CD4-positive, alpha-beta T cell treated with Interleukin-1 beta for 1 hour (primary cell): Measurements from ENCODE around the gene C3orf18.

Source experiments
- DNase-seq, 2 donors: peaks; one replicate each; pipeline ENCODE4 v3.0.0-alpha.2; 2020 to 2022

The C3orf18 gene

DNA sequence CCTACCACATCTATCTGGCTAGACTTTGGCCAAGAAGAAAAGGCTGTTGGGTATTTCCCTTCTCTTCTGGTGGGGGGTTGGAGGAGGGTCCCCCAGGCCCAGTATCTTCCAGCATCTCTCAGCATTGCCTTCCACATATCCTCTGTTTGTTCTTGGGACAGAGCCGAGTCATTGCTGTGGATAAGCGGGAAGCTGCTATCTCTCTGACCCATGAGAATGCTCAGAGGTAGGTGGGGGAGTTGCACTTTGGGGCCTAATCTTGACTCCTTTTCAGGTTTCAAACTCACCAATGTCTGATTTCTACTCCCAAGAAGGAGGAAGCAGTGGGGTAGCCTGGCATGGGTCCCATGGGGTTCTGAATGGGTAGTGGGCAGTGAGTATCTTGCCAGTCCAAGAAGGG lies 9.8 kb upstream of the C3orf18 start:
- no peak for DNase-seq

DNA sequence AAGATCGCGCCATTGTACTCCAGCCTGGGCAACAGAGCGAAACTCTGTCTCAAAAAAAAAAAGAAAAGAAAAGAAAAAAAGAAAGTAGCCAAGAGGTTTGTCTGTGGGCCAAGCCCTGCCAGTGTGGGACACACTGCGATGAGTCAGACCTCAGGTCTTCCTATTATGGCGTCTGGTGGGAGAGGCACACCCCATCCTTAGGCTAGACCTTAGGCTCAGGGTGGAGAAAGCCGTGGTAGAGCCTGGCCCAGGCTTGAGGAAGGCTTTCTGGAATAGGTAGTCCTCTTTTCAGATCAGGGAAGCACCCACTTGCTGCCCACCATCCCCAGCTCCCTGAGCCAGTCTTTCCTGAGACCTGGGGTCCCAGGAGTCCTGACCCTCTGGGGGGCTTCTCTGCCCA lies 7.8 kb upstream of the C3orf18 start:
- DNase-seq = no peak

DNA sequence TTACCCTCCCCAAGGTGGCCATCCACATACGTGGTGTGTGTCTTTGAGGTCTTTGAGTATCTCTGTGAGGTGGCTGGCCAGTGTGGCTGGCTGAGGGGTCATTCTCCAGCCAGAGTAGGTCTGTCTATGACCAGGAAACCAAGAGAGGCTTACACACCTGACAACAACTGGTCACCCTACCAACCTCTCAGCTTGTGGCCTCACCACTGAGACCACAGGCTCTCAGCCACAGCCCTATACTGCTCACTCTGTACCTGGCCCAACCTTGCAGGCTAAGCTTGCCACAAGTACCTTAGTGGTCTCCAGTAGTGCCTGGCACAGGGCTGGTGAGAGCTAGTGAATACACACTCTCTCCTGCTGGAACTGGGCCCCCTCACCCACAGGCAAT lies 6.9 kb upstream of the C3orf18 start:
- DNase-seq = peak in 1 of 2 donors; percentile 27

DNA sequence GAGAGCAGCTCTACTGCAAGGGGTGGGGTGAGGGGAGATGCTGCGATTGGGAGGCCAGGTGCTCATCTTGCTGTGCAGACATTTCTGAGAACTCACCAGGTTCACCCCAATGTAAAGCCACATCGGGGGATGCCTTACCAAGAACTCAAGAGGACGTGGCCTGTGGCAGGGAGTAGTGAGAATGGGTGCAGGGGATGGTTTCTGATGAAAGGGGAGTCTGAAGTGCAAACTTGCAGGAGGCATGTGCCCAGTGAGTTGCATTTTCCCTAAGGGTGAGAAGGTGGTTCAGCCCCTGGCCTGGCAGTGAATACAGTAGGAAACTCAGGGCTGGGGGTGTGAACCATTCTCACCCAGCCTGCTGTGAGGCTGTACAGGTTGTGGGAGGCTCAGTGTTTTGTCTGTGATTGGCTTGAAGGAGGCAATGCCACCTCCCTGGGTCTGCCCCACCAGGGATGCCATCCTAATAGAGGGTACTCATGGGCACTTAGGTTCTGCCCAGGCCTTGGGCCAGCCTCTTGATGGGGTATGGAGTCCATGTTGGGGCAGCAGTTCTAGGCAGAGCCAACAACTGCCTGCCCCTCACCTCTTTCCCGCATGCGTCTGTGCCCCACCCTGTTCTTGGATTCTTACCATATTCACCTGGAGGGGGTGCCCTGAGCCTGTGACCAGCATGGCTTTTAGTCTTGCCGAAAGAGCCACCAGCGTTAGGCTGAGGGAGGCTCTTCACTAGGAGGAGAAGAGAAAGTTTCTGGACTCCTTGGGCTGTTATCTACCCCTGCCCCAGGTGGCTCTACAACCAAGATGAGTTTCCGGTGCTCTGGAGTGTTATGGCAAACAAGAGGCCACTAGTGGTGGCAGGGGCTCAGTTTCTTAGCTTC lies 6.3 kb upstream of the C3orf18 start:
- peak; percentile 47 to 64 for DNase-seq

DNA sequence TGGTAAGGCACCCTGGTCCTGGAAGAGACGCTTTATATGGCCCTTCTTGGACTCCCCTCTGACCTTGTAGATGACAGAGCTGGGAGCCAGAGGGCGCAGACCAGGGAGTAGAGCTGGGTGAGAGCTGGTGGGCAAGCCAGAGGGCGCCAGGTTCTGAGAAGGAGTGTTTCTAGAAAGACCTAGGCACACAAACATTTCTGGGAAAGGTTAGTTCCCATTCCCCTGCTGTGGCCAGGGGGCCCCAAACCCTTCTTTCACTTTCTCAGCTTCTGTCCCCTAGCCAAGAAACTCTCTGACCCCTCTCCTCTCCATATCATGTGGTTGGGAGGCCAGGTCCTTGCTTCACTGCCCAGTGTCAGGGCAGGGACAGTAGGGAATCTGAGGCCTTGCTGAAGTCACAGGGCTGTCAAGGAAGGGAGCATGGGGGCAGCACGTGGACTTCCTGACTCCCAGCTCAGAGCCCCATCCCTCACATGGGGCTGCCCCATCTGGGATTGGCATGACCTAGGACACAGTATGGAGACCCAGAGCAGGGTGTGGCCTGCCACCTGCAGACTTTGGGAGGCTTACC lies 5.3 kb upstream of the C3orf18 start:
- DNase-seq = no peak

DNA sequence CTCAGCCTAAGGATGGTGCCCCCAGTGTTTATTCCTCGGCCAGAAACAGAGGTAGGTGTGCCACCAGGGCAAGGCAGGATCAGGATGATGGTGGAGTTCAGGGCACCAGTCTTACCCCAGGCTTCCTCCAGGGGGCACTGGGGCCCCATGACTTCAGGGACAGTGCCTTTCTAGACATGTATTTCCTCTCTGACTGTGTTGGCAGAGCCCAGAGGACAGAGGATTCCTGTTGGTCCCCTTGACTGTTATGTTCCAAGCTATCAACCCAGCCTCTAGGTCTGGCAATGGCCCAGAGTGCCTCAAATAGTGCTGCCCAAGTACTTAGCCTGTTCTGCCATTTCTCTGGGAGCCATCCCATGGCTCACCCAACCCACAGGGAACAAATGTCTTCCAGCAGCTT lies 4.6 kb upstream of the C3orf18 start:
- peak; percentile 83 to 86 for DNase-seq

DNA sequence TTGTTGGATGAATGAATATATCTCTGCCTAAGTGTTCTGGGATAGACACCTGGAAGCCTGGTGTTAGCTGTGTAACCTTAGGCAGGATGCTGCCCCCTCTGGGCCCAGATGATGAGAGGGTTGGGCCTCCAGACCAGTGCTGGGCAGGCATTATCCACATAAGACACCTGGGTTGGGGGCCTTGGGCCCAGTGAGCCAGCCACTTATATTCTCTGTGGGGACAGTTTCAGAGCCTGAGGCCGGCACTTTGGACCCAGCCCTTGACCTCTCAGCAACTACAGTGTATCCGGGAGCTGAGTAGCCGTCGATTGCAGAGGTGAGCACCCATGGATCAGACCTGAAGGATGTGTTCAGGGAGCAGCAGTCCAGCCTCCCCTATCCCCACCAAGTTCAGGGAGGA lies 3.9 kb upstream of the C3orf18 start:
- no peak for DNase-seq

DNA sequence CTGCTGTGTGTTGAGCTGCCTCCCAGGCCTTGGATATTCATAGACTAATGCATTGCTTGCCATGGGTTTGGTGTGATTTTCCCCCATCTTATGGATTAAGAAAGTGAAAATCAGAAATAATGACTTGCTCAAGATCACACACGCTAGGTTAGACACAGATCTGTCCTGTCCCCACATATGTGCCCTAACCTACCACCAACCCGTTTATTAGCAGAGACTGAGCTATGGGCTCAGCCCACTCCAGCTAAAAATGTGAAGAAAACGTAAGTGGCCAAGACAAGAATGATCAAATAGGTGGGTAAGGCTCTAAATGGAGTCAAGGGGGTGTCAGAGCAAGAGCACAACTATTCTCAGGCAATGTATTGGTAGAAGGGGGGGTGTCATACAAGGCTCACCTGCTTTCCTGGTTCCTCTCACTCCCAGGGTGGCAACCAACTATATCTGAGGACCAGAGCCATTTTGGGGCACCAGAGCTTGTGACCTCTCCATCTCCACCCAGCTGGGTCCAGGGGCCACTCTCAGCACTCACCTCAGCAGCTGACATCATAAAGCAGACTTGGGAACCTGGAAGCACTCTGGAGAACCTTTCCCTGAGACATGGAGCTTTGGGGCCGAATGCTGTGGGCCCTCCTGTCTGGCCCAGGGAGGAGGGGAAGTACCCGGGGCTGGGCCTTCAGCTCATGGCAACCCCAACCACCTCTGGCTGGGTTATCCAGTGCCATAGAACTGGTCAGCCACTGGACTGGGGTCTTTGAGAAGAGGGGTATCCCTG lies 3.1 kb upstream of the C3orf18 start:
- DNase-seq = no peak

DNA sequence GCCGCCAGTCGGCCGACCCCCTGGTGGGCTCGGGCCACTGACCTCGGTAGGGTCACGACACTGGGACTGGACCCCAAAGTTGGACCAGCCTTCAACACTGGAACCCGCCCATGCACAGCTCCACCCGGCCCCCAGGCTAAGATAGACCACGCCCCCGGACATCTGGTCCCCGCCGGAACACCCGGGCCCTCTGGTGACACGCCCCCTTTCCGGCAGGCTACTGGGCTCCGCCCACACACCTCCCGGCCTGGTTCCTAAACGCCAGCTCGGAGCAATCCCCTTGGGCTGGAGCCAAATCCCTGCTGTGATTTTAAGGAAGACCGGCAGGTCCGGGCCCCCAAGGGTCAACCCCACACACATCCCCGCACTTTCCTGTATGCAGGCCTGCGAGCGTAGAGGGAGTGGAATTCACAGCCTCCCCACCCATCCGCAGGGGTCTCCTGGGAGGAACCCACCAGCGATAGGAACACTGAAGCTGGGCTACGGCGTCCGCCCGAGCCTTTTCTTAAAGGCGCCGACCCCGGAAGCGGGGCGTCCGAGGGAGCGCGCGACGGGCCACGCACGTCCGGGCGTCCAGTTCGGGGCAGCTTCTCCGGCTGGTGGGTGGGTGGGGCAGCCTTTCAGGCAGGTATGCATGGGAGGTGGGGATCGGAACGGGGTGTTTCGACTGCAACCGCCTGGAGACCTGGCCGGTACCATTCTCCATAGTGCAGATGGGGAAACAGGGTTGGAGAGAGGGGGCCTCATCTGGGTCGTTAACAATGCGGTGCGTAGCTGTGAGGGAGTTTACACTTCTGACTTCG lies 1.6 kb upstream of the C3orf18 start, which contains the start of gene HEMK1:
TSS of gene HEMK1 (plus strand) at position 576 of the 803 bp plus-strand sequence. CDS start 1,583 bp downstream, outside the sequence.
- peak; percentile 93 to 94 for DNase-seq

DNA sequence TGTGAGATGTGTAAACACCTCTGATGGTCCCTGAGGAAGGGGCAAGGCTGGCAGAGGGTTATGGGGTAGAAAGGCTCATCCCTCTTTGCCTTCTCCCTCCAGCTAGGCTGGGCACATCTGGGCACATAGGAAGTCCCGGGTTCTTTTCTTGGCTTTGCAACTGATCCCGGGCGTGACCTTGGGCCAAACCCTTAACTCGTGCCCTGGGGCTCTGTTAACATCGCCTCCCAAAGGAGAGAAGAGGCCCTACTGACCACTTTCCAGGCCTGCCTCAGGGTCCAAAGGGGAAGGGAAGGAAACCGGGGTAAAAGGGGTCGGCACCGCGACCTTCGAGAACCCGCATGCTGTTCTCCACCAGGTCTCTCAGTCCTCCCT lies 549 bp downstream of the C3orf18 start:
- no peak for DNase-seq

DNA sequence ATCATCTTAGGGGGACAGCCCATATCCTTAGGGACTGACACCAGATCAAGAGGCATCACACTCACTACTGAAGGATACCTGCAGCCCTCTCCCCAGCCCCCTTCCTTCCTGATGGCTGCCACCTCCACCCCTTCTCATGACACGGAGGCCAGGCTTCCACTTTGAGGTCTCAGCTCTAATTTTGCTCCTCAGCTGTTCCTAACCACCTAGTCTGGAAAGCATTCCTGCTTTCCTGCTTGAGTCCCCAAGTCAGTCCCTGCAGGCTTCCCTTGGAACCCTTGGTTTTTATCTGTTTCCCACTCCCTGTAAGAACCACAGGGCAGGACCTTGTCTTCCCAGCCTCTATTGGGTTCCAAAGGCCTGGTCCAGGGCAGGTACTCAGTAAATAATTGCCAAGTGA lies 3.2 kb downstream of the C3orf18 start:
- DNase-seq = no peak

DNA sequence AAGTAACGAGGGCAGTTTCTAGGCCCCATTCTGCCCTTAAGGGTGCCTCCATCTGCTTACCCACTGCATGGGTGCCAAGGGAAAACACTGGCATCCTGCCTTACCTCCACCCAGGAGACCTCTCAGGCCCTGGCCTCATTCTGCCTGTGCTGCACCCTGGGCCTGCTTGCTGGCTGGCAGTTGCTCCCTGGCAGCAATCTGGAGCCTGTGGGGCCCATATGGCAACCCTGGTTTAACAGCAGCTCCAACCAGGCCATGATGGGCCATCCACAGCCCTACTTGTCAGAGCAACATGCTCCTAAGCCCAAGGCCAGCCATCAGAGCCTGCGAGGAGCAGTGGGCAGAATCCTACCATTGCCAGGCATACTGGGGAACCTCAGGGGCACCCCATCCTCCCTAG lies 3.7 kb downstream of the C3orf18 start:
- no peak for DNase-seq

DNA sequence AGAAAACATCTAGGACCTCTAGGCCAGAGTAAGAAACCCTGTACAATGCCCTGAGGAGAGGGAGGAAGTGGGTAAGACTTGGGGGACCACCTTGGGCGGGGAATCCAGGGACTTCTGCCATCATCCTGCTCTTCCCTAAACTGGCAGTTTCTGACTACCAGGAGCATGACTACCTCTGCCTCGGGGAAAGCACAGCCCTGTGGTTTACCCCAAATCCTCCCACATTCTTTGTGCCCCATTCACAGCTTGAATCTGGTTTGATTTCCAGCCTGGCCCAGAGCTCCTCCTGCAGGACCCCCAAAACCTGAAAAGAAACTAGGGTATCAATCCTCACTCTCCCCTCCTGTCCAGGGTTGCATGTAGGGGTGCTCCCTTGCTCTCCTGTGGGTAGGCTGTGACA lies 4.7 kb downstream of the C3orf18 start:
- DNase-seq = no peak

DNA sequence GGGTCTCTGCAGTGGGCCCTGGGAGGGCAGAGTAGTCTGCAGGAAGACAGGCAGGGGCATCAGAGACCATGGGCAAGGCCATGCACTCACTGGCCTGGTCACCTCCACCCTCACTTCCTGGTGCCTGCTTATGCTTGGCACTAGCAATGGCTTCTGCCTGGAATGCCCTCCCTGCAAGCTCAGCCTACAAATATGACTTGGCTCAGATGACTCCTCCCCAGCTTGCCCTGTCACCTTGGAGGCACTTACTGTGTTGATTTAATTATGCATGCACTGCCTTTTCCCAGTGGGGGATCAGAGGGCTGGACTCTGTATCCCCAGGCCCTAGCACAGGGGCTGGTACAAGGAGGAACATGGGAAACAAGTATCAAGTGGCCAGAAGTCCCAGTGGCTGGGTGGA lies 7.8 kb downstream of the C3orf18 start:
- no peak for DNase-seq

DNA sequence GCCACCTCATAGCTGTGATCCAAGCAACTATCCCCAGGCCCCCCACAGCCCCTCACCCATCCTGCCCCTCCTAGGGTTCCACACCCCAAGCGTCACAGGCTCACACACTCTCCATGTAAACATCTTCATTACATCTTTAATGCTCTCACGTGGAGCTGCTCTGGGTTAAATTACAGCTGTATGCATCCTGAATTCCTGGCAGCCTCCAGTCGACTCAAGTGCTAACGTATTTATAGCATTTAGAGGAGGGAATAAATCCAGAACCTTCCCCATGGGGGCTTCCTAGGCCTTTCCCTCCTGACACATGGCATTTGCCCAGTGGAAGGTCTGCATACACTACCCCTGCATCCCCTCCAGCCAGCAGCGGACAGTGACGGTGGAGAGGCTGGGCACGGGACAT lies 9.6 kb downstream of the C3orf18 start:
- no peak for DNase-seq

DNA sequence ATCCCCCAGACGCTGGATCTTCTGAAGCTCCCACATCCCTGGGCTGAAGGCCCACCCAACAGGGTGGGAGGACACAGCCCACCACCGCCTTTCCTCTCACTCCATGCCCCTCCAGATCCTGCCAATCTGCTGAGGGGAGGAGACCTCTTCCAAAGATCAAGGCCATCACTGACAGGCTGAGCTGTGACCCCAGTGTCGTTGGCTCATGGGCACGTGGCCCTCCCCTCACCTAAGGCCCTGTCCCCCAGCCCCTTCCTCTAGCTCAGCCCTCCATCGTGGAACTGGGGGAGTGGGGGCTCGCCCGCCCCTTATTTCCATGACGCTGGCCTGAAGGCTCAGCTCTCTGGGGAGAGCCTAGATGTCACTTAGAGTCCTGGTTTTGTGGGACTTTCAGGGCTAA lies 10.4 kb downstream of the C3orf18 start:
- DNase-seq = no peak

DNA sequence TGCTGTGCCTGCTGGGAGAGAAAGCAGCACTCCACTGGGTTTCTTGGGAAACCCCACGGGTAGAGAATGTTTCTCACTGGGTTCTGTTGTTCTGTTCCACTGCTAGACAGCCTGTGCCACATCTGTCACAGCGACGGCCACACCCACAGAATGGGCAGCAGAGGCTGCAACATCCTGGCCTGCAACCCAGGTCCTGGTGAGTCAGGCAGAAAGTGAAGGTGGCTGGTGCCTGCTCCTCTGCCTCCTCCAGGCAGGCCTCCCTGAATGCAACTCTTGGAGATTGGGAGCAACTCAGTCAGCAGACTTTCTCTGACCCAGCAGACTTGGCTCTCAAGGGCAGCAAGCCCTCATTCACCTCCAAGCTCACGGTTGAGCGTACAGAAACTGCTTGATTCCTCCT lies 13.0 kb downstream of the C3orf18 start:
- no peak for DNase-seq

DNA sequence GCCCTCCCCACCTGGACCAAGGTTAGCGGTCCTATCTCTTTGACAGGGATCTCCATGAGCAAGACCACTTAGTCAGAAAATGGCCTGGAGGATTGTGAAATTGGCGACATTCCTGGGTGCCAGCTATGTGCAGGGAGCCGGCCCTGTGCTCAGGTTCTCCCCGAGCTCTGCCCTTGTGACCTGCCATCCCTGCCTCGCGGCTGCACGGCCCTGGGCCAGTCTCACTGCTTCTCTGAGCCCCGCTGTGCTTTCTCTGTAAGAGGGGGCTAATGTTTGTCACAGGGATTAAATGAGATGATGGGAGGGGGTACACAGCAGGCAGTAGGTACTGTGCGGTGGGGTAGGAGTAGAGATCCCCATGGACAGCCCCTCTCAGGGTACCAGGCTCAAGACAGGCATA lies 14.9 kb downstream of the C3orf18 start:
- no peak for DNase-seq

DNA sequence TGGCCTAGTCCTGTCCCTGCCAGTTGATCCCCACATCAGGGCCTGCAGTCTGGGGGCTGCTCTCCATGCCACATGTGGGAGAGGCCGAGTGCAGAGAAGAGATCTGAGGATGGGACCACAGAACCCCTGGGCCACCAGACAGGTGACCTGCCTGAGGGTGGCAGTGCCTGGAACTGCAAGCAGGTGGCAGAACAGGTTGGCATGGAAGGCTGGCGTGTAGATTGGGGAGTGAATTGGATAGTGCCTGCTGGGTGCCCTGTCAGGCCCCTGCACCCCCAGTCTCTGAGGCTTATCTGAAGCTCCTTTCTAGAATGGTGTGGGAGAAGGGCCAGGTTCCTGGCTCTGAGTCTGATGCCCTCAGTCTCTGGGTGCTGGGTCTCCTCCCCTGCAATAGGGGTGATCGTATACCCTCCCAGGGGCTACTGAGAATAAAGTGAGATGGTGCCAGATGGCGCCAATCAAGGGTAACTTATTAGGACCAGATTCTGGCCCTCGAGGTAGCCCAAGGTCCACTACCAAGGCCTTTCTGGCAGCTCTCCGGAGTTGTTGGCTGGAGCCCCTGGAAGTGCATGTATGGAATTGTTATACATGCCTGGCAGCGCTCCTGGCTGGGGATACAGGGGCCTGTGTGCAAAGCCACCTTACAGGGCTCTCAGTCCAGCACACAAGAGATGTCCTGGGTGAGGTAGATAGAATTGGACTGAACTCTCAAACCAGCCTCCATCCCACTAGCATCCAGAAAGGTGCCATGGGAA lies 15.7 kb downstream of the C3orf18 start:
- no peak for DNase-seq

DNA sequence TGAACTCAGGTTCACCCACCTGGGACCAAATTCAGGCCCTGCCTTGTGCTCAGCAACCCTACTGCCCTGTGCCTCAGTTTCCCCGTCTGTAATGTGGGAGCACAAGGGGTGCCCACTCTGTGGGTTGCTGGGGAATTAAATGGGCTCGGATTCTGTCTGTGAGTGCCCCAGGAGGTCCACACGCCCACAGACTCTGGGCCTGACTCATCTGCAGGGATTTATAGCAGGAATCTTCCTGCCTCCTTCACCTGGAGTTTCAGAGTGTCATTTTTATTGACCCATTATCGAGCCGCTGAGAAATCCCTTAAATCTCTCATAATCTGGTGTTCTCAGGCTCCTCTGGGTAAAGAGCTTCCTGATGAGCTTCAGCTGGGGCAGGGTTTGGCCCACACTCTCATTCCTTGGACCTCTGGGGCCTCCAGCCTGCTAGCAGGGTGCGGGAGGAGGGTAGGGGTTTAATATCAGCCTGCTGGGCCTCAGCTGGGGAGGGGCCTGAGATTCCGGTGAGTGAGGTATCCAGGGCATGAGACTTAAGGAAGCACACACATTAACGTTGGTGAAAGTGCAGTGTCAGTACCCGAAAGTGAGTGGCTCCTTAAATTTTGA lies 16.4 kb downstream of the C3orf18 start:
- no peak for DNase-seq

DNA sequence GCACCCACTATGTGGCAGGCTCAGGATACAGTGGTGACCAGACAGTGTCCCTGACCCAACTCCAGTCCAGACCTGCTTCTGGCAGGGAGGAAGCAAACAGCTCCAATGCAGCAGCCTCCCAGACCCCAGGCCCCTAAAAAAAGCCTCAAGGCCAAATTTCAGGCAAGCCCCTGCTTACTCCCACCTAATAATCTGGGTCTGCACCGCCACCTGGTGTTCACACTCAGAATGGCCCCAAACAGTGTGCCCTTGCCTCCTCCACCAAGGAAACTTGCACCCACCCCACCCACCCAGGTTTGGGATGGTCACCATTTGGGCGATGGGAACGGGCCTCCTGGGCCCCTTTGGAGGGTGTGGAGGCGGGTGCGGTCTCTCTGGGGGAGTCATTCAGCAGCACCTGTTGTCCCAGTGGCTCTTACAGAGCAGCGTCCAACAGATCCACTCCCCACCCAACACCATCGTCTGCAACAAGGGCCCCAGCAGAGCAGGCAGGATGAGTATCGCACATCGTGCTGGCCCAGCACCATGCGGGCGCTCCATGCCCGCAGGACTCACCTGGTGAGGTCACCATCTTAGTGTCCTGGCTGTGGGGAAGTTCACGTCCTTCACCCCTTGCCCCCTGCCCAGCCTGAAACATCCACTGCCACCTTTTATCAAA lies 17.3 kb downstream of the C3orf18 start:
- peak; percentile 59 to 69 for DNase-seq
